ENCODE results near the gene TLL1.

Gene TLL1

GRCh38 chr4:165972747-165973146 is 99.7 kb downstream of the TLL1 start:
- no peak overlapping the region for H4K5ac ChIP-seq (ENCODE audit: low read length)
- H3K4ac ChIP-seq (ENCODE audit: low read depth, low read length), result no peak overlapping the region
- H3K79me1 ChIP-seq (ENCODE audit: low read length), result no peaks in the 10 kb centered on the region
- no peak overlapping the region for H3K27ac ChIP-seq (ENCODE audit: low read depth, low read length)
- H3K4me1 ChIP-seq (ENCODE audit: control insufficient read depth, low read depth, low read length), result no peaks in the 10 kb centered on the region
- H3K9ac ChIP-seq (ENCODE audit: low read length), result no peak overlapping the region
- no peak overlapping the region for H2BK5ac ChIP-seq (ENCODE audit: low read length)
- H3K36me3 ChIP-seq (ENCODE audit: control insufficient read depth, insufficient read depth, low read length), result no peaks in the 10 kb centered on the region
- no CpG with 5 or more reads among the region's 1 CpG for WGBS (ENCODE audit: extremely low coverage, insufficient coverage, low lambda C conversion rate)
- H3K56ac ChIP-seq (ENCODE audit: low read length), result no peak overlapping the region
- DNase-seq, result no peak
- no peak overlapping the region for H2BK15ac ChIP-seq (replicated peaks; ENCODE audit: low read depth)
- H3K18ac ChIP-seq (ENCODE audit: low read length), result no peak overlapping the region
- no peak overlapping the region for H2BK120ac ChIP-seq (ENCODE audit: low read depth, low read length)
- H3K23ac ChIP-seq (ENCODE audit: low read length), result no peak overlapping the region
- H3K4me2 ChIP-seq (ENCODE audit: low read length), result no peak overlapping the region
- no peaks in the 10 kb centered on the region for H3K79me2 ChIP-seq (ENCODE audit: control insufficient read depth, insufficient read depth, low read length)
- no peak overlapping the region for H3K4me3 ChIP-seq (ENCODE audit: low read length)
- no peak overlapping the region for H2AK5ac ChIP-seq (ENCODE audit: low read length)
- H3K27me3 ChIP-seq (ENCODE audit: insufficient read depth, low read length, poor library complexity), result no peaks in the 10 kb centered on the region
- no peak overlapping the region for H4K8ac ChIP-seq (ENCODE audit: low read depth, low read length)

- no CpG with 5 or more reads among the region's 3 CpGs for WGBS (ENCODE audit: extremely low coverage, insufficient coverage, low lambda C conversion rate)
- H3K27ac ChIP-seq (ENCODE audit: low read depth, low read length), result no peak overlapping the region
Observed at GRCh38 chr4:165982934-165983333, 109.9 kb downstream of the TLL1 start.

DNA sequence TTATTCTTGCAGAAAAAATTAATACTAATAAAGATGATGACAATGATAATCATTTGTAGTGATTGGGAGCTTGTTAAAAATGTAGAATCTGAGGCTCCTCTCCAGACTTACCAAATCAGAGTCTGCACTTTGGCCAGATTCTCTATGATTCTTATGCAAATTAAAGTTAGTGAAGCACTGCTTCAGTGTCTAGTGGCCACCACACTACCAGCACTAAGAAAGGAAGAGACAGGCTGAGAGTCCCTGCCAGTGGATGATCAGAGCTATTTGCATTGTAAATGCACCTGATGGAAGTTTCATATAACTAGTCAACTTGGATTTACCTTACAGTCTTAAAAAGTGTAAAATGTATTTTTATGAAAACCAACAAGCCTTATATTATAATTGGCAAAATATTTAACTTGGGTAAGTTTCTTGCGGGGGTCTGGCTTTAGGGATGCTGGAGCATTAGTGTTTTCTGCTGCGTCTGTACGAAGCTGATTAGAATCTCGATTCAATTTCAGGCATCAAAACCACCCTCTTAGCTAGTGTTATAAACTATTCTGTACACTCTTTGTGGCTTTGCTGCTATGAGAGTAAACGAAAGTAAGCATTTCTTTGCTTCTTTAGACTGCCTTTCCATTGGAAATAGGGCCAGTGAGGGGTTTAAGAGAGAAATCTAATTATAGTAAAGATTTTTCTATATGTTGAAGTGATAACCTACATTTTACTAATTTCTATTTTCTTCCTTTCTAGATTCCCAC is 114.1 kb downstream of the TLL1 start:
- WGBS (ENCODE audit: extremely low coverage, insufficient coverage, low lambda C conversion rate), result no CpG with 5 or more reads among the region's 5 CpGs

More at GRCh38 chr4:165982934-165983333, 109.9 kb downstream of the TLL1 start:
- Histone ChIP-seq H3K4me2 (ENCODE audit: low read length) (no peak overlapping the region), H2BK15ac (replicated peaks; ENCODE audit: low read depth) (no peak overlapping the region), H4K5ac (ENCODE audit: low read length) (no peak overlapping the region), H3K4me1 (ENCODE audit: control insufficient read depth, low read depth, low read length) (no peaks in the 10 kb centered on the region), H2AK5ac (ENCODE audit: low read length) (no peak overlapping the region), H3K27me3 (ENCODE audit: insufficient read depth, low read length, poor library complexity) (no peaks in the 10 kb centered on the region), H3K4ac (ENCODE audit: low read depth, low read length) (no peak overlapping the region), H3K4me3 (ENCODE audit: low read length) (no peak overlapping the region), H4K8ac (ENCODE audit: low read depth, low read length) (no peak overlapping the region), H3K9ac (ENCODE audit: low read length) (no peak overlapping the region), H2BK5ac (ENCODE audit: low read length) (no peak overlapping the region), H3K18ac (ENCODE audit: low read length) (no peak overlapping the region), H3K23ac (ENCODE audit: low read length) (no peak overlapping the region), H3K79me1 (ENCODE audit: low read length) (no peaks in the 10 kb centered on the region), H3K36me3 (ENCODE audit: control insufficient read depth, insufficient read depth, low read length) (no peaks in the 10 kb centered on the region), H2BK120ac (ENCODE audit: low read depth, low read length) (no peak overlapping the region), H3K79me2 (ENCODE audit: control insufficient read depth, insufficient read depth, low read length) (no peaks in the 10 kb centered on the region), H3K56ac (ENCODE audit: low read length) (no peak overlapping the region)
- no peak for DNase-seq

GRCh38 chr4:165991325-165992180 is 118.5 kb downstream of the TLL1 start:
- no peak overlapping the region for H4K5ac ChIP-seq (ENCODE audit: low read length)
- no peaks in the 10 kb centered on the region for H3K79me2 ChIP-seq (ENCODE audit: control insufficient read depth, insufficient read depth, low read length)
- no peaks in the 10 kb centered on the region for H3K4me1 ChIP-seq (ENCODE audit: control insufficient read depth, low read depth, low read length)
- no peak overlapping the region for H2BK15ac ChIP-seq (replicated peaks; ENCODE audit: low read depth)
- no peaks in the 10 kb centered on the region for H3K27me3 ChIP-seq (ENCODE audit: insufficient read depth, low read length, poor library complexity)
- H3K4ac ChIP-seq (ENCODE audit: low read depth, low read length), result no peak overlapping the region
- no peak overlapping the region for H3K27ac ChIP-seq (ENCODE audit: low read depth, low read length)
- no CpG with 5 or more reads among the region's 4 CpGs for WGBS (ENCODE audit: extremely low coverage, insufficient coverage, low lambda C conversion rate)
- no peak overlapping the region for H3K4me3 ChIP-seq (ENCODE audit: low read length)
- H3K18ac ChIP-seq (ENCODE audit: low read length), result no peak overlapping the region
- H2BK120ac ChIP-seq (ENCODE audit: low read depth, low read length), result no peak overlapping the region
- no peaks in the 10 kb centered on the region for H3K79me1 ChIP-seq (ENCODE audit: low read length)
- H3K9ac ChIP-seq (ENCODE audit: low read length), result no peak overlapping the region
- no peak overlapping the region for H3K56ac ChIP-seq (ENCODE audit: low read length)
- no peak overlapping the region for H2BK5ac ChIP-seq (ENCODE audit: low read length)
- no peak overlapping the region for H2AK5ac ChIP-seq (ENCODE audit: low read length)
- no peak overlapping the region for H3K23ac ChIP-seq (ENCODE audit: low read length)
- H3K4me2 ChIP-seq (ENCODE audit: low read length), result no peak overlapping the region
- H4K8ac ChIP-seq (ENCODE audit: low read depth, low read length), result no peak overlapping the region
- DNase-seq, result peak; percentile 2
- no peaks in the 10 kb centered on the region for H3K36me3 ChIP-seq (ENCODE audit: control insufficient read depth, insufficient read depth, low read length)

More for the DNA sequence above, 114.1 kb downstream of the TLL1 start:
- no peaks in the 10 kb centered on the region for H3K79me1 ChIP-seq (ENCODE audit: low read length)
- H2BK120ac ChIP-seq (ENCODE audit: low read depth, low read length), result no peak overlapping the region
- no peak overlapping the region for H3K4ac ChIP-seq (ENCODE audit: low read depth, low read length)
- H3K4me2 ChIP-seq (ENCODE audit: low read length), result no peak overlapping the region
- H4K5ac ChIP-seq (ENCODE audit: low read length), result no peak overlapping the region
- H2AK5ac ChIP-seq (ENCODE audit: low read length), result no peak overlapping the region
- DNase-seq, result no peak
- no peaks in the 10 kb centered on the region for H3K27me3 ChIP-seq (ENCODE audit: insufficient read depth, low read length, poor library complexity)
- H2BK5ac ChIP-seq (ENCODE audit: low read length), result no peak overlapping the region
- H3K79me2 ChIP-seq (ENCODE audit: control insufficient read depth, insufficient read depth, low read length), result no peaks in the 10 kb centered on the region
- no peak overlapping the region for H3K18ac ChIP-seq (ENCODE audit: low read length)
- no peak overlapping the region for H3K4me3 ChIP-seq (ENCODE audit: low read length)
- no peak overlapping the region for H4K8ac ChIP-seq (ENCODE audit: low read depth, low read length)
- no peak overlapping the region for H3K27ac ChIP-seq (ENCODE audit: low read depth, low read length)
- no peak overlapping the region for H3K23ac ChIP-seq (ENCODE audit: low read length)
- H3K56ac ChIP-seq (ENCODE audit: low read length), result no peak overlapping the region
- H3K9ac ChIP-seq (ENCODE audit: low read length), result no peak overlapping the region
- H2BK15ac ChIP-seq (replicated peaks; ENCODE audit: low read depth), result no peak overlapping the region
- no peaks in the 10 kb centered on the region for H3K4me1 ChIP-seq (ENCODE audit: control insufficient read depth, low read depth, low read length)
- no peaks in the 10 kb centered on the region for H3K36me3 ChIP-seq (ENCODE audit: control insufficient read depth, insufficient read depth, low read length)

DNA sequence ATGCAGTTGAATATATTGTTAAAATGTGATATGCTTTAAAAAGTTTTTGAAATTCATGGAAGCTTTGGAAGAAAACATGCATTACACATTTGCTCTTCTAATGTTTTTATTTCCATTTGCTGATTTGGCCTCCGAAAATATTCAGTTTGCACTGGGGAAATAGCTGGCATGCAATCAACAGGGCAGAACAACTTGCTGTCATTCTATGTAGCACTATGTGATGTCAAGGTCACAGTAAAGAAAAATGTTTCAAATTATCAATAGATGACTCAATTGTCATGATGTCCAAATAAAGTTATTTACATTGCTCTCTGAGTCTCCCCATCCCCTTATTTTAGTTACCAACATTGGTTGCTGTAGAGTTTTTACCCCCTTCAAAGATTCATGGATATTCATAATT is 119.2 kb downstream of the TLL1 start:
- no peak overlapping the region for H3K4ac ChIP-seq (ENCODE audit: low read depth, low read length)
- no peaks in the 10 kb centered on the region for H3K79me2 ChIP-seq (ENCODE audit: control insufficient read depth, insufficient read depth, low read length)
- no peak overlapping the region for H2AK5ac ChIP-seq (ENCODE audit: low read length)
- H2BK15ac ChIP-seq (replicated peaks; ENCODE audit: low read depth), result no peak overlapping the region
- no peak overlapping the region for H4K8ac ChIP-seq (ENCODE audit: low read depth, low read length)
- no peak overlapping the region for H2BK120ac ChIP-seq (ENCODE audit: low read depth, low read length)
- H3K4me3 ChIP-seq (ENCODE audit: low read length), result no peak overlapping the region
- H3K4me1 ChIP-seq (ENCODE audit: control insufficient read depth, low read depth, low read length), result no peaks in the 10 kb centered on the region
- no peaks in the 10 kb centered on the region for H3K27me3 ChIP-seq (ENCODE audit: insufficient read depth, low read length, poor library complexity)
- H3K4me2 ChIP-seq (ENCODE audit: low read length), result no peak overlapping the region
- no peak overlapping the region for H4K5ac ChIP-seq (ENCODE audit: low read length)
- no peak for DNase-seq
- H3K36me3 ChIP-seq (ENCODE audit: control insufficient read depth, insufficient read depth, low read length), result no peaks in the 10 kb centered on the region
- no peak overlapping the region for H3K18ac ChIP-seq (ENCODE audit: low read length)
- no CpG with 5 or more reads among the region's 1 CpG for WGBS (ENCODE audit: extremely low coverage, insufficient coverage, low lambda C conversion rate)
- H2BK5ac ChIP-seq (ENCODE audit: low read length), result no peak overlapping the region
- H3K56ac ChIP-seq (ENCODE audit: low read length), result no peak overlapping the region
- no peak overlapping the region for H3K27ac ChIP-seq (ENCODE audit: low read depth, low read length)
- no peak overlapping the region for H3K9ac ChIP-seq (ENCODE audit: low read length)
- H3K79me1 ChIP-seq (ENCODE audit: low read length), result no peaks in the 10 kb centered on the region
- H3K23ac ChIP-seq (ENCODE audit: low read length), result no peak overlapping the region
